Loucy (cell line): ENCODE measurements around the gene INF2.

Experiments used
- H2AFZ ChIP-seq: fragments of 200-600 bp; sonication (generic); 2 replicates; pipeline ENCODE4 v1.6.0; 2016; ENCODE audit warnings: antibody characterized with exemption, mild to moderate bottlenecking, low read length, moderate library complexity
- H3F3A ChIP-seq: fragments of 200-600 bp; 2 replicates; pipeline ENCODE4 v1.6.0; 2016; ENCODE audit warnings: antibody characterized with exemption, low read depth, mild to moderate bottlenecking
- H3K27me3 ChIP-seq: fragments of 200-600 bp; sonication (generic); 2 replicates; pipeline ENCODE4 v1.6.1; 2014; ENCODE audit warnings: low read length, mild to moderate bottlenecking; ENCODE audit not compliant: insufficient read depth, poor library complexity, severe bottlenecking
- H3K36me3 ChIP-seq: fragments of 200-600 bp; sonication (generic); 2 replicates; pipeline ENCODE4 v1.6.1; 2016; ENCODE audit warnings: low read length; ENCODE audit not compliant: insufficient read depth
- H3K4me1 ChIP-seq: fragments of 200-600 bp; sonication (generic); 2 replicates; pipeline ENCODE4 v1.5.1; 2014; ENCODE audit warnings: low read length, mild to moderate bottlenecking; ENCODE audit not compliant: insufficient read depth, poor library complexity, severe bottlenecking
- H3K4me2 ChIP-seq: fragments of 200-600 bp; sonication (generic); 2 replicates; pipeline ENCODE4 v1.6.0; 2014; ENCODE audit warnings: antibody characterized with exemption, low read length, low read depth, mild to moderate bottlenecking; ENCODE audit not compliant: poor library complexity, severe bottlenecking
- H3K4me3 ChIP-seq: fragments of 200-600 bp; sonication (generic); 2 replicates; pipeline ENCODE4 v1.5.1; 2014; ENCODE audit warnings: low read length, mild to moderate bottlenecking, mixed read lengths; ENCODE audit not compliant: poor library complexity, severe bottlenecking
- H3K79me2 ChIP-seq: fragments of 200-600 bp; sonication (generic); 2 replicates; pipeline ENCODE4 v1.6.1; 2014; ENCODE audit warnings: low read length; ENCODE audit not compliant: insufficient read depth
- H3K9ac ChIP-seq: fragments of 200-600 bp; sonication (generic); 2 replicates; pipeline ENCODE4 v1.6.0; 2014; ENCODE audit warnings: mild to moderate bottlenecking, low read depth, low read length, moderate library complexity; ENCODE audit not compliant: poor library complexity, severe bottlenecking
- H3K9me2 ChIP-seq: fragments of 200-600 bp; sonication (generic); replicated peaks from 2 replicates; pipeline ENCODE4 v1.6.1; 2016; ENCODE audit warnings: low read depth, low read length, mixed read lengths
- H3K9me3 ChIP-seq: fragments of 200-600 bp; sonication (generic); 2 replicates; pipeline ENCODE4 v1.6.1; 2014; ENCODE audit warnings: mild to moderate bottlenecking, antibody characterized with exemption, low read length, low read depth; ENCODE audit not compliant: insufficient read depth
- H4K20me1 ChIP-seq: fragments of 200-600 bp; sonication (generic); 2 replicates; pipeline ENCODE4 v1.6.0; 2014; ENCODE audit warnings: antibody characterized with exemption, low read length, mild to moderate bottlenecking; ENCODE audit not compliant: insufficient read depth, poor library complexity, severe bottlenecking
- EZH2phosphoT487 ChIP-seq: fragments of 200-600 bp; IDR thresholded peaks from 2 replicates; pipeline ENCODE4 v1.6.1; 2018; ENCODE audit warnings: antibody characterized with exemption, mild to moderate bottlenecking, moderate library complexity, borderline replicate concordance
- TF ChIP-seq, protein P1 (sequence below): fragments of 200-600 bp; sonication (generic); conservative IDR thresholded peaks from 2 replicates; pipeline ENCODE4 v1.5.1; 2014; ENCODE audit warnings: mild to moderate bottlenecking, antibody characterized with exemption, low read length

Gene INF2

DNA sequence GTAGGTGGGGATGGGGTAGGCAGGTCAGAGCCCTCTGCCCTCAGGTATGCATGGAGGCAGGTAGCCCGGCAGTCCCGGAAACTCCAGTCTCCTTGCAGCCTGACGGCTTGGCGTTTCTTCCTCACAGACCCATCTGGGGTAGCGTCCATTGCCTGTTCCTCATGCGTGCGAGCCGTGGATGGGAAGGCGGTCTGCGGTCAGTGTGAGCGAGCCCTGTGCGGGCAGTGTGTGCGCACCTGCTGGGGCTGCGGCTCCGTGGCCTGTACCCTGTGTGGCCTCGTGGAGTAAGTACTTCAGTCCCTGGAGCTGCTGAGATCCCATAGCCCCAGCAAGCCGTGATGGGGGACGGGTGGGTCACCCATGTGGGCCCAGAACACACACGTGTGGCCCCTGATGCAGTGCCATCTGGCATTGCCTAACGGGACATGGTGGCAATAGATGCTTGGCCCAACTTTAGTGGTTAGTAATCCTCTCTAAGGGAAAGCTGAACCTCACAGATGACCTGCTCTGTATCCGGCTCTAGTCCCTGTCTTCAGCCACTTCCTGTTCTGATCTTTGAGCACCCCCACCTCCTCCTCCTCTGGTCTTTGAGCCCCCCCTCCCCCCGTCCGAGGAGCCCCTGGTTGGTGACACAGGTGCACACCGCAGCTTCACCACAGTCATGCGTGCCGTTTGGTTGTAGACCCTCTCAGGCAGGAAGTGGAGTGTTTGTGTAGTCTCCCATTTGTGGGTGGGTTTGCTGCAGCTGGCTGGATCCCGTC, 67.2 kb downstream of the INF2 start:
- H3K36me3 ChIP-seq: peaks cover 48% of the 10 kb centered on the region; the same call in 1 of the 2 replicates
- no peaks in the 10 kb centered on the region for H3F3A ChIP-seq
- H3K9ac ChIP-seq: peak overlapping the region; percentile 95
- H3K4me3 ChIP-seq: peak overlapping the region; percentile 88
- H3K4me2 ChIP-seq: peak overlapping the region; percentile 99
- no peaks in the 10 kb centered on the region for H3K9me3 ChIP-seq
- H3K79me2 ChIP-seq: peaks cover 75% of the 10 kb centered on the region
- no peak overlapping the region for H2AFZ ChIP-seq
- TF ChIP-seq, protein P1, sequence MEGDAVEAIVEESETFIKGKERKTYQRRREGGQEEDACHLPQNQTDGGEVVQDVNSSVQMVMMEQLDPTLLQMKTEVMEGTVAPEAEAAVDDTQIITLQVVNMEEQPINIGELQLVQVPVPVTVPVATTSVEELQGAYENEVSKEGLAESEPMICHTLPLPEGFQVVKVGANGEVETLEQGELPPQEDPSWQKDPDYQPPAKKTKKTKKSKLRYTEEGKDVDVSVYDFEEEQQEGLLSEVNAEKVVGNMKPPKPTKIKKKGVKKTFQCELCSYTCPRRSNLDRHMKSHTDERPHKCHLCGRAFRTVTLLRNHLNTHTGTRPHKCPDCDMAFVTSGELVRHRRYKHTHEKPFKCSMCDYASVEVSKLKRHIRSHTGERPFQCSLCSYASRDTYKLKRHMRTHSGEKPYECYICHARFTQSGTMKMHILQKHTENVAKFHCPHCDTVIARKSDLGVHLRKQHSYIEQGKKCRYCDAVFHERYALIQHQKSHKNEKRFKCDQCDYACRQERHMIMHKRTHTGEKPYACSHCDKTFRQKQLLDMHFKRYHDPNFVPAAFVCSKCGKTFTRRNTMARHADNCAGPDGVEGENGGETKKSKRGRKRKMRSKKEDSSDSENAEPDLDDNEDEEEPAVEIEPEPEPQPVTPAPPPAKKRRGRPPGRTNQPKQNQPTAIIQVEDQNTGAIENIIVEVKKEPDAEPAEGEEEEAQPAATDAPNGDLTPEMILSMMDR: no peak
- no peak for TF ChIP-seq EZH2phosphoT487
- no peaks in the 10 kb centered on the region for H3K9me2 ChIP-seq
- peaks cover 47% of the 10 kb centered on the region for H4K20me1 ChIP-seq
- peaks cover 48% of the 10 kb centered on the region for H3K4me1 ChIP-seq
- H3K27me3 ChIP-seq: no peaks in the 10 kb centered on the region

DNA sequence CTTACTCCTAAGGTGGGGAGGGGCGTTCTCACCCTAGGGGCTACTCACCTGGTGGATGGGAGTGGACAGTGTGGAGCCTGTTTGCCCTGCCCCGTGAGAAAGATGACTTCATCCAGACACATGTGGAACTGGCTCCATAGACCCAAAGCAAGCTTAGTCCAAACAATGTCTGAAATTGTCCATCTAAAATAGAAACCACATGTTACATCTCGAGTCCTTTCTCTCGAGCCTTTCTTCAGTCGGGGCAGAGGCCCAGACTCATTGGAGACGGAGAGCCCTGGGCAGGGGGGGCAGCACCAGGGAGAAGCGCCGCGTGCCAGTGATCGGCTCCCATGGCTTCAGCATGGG, 67.8 kb downstream of the INF2 start:
- Histone ChIP-seq H3K4me2 (peak overlapping the region; percentile 99), H3F3A (no peaks in the 10 kb centered on the region), H2AFZ (no peak overlapping the region), H3K27me3 (no peaks in the 10 kb centered on the region), H3K4me1 (peaks cover 43% of the 10 kb centered on the region), H3K36me3 (peaks cover 48% of the 10 kb centered on the region; the same call in 1 of the 2 replicates), H3K9ac (peak overlapping the region; percentile 95), H4K20me1 (peaks cover 47% of the 10 kb centered on the region), H3K9me2 (no peaks in the 10 kb centered on the region), H3K4me3 (peak overlapping the region; percentile 88), H3K9me3 (no peaks in the 10 kb centered on the region), H3K79me2 (peaks cover 78% of the 10 kb centered on the region)
- TF ChIP-seq, protein P1: no peak
- TF ChIP-seq EZH2phosphoT487: no peak

DNA sequence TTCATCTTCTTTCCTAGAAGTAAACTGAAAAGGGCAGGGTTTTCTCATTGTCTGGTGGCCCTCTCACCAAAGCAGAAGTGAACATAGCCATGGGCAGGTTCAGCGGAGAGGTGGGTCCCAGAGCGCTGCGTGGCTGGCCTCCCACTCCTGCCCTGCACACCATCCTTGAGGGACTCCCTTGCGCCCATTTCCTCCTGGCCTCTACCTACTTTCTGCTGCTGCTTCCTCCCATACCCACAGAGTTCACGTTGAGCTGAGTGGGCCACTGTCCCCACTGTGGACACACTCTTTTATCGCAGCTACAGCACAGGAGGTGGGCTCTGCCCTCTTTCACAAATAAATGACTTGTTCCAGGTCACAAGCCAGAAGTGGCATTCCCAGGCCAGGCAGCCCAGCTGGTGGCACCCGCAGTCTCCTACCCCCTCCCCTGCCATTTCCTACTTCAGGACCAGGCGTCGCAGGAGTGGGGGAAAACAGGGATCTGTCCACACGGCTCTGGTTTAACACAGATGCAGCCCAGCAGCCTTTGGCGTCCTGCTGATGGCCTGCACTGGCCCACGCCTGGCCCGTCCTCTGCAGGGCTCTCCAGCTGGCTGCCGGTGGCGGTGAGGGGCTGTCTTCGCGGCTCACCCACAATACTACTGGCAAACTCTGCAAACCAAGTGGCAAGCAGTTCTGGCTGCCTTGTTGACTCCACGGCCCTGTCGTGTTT, 68.4 kb downstream of the INF2 start:
- Histone ChIP-seq H3K36me3 (peaks cover 48% of the 10 kb centered on the region; the same call in 1 of the 2 replicates), H3K79me2 (peaks cover 81% of the 10 kb centered on the region), H3K9ac (peak overlapping the region; percentile 95)

More for the DNA sequence above, 68.4 kb downstream of the INF2 start:
- Histone ChIP-seq H3K9me3 (no peaks in the 10 kb centered on the region), H3F3A (no peaks in the 10 kb centered on the region), H3K27me3 (no peaks in the 10 kb centered on the region), H3K4me1 (peaks cover 41% of the 10 kb centered on the region), H4K20me1 (peaks cover 47% of the 10 kb centered on the region), H2AFZ (no peak overlapping the region), H3K4me3 (peak overlapping the region; percentile 88), H3K4me2 (peak overlapping the region; percentile 99), H3K9me2 (no peaks in the 10 kb centered on the region)
- TF ChIP-seq, protein P1: no peak
- TF ChIP-seq EZH2phosphoT487: no peak
